ENCODE measurements around the gene PRKACB.
"Not testable (repeated sequence)": the region's sequence is repeated elsewhere in the genome, so short reads cannot be mapped to it uniquely, and the experiment has no call there.

Gene PRKACB

DNA sequence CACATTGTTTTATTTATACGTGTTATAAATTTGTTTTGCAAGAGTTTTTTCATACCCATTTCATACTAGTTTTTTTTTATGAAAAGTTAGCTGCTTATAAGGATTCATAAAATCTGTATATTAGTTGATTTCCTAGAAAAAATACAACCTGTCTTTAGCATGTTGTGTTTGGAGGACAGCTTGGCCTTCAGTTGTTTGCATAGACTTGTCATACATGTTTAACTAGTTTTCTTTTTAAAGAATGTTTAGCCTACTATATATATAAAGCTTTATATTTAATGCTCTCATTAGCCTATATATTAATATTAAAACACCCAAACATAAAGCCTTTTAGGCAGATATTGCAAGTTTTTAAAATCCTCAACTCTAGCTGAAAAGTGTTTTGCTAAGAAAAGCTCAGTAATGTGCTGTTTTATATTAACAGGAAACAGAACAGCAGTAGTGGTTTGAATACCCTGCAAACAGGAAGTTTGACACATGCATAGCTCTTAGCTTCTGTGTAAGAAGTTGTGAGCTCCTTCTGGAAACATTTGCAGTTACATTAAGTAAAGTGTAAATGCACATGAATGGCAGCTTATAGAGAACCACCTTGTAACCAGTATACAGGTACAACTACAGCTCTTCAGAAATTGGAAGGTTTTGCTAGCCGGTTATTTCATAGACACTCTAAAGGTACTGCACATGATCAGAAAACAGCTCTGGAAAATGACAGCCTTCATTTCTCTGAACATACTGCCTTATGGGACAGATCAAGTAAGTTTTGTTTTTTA lies at the start of gene PRKACB:
Gene PRKACB, plus strand, starts transcription at position 476 of the 770 bp plus-strand sequence. Its CDS starts 91 bp downstream, at position 567.
- H3K27me3 Mint-ChIP-seq: no peaks in the 10 kb centered on the region
- peak in 1 of 2 donors; percentile 23 for DNase-seq (ENCODE audit: low spot score in 2 of 2)
- ATAC-seq (ENCODE audit: low read depth): peak; percentile 89
- peak within 1 kb of the TSS; percentile 97 for H3K27ac Mint-ChIP-seq
- H3K4me1 Mint-ChIP-seq: peaks cover 13% of the 10 kb centered on the region
- H3K36me3 Mint-ChIP-seq: peaks cover under 1% of the 10 kb centered on the region
- H3K4me3 Mint-ChIP-seq: peak within 1 kb of the TSS; percentile 92
- H3K9me3 Mint-ChIP-seq: no peaks in the 10 kb centered on the region

DNA sequence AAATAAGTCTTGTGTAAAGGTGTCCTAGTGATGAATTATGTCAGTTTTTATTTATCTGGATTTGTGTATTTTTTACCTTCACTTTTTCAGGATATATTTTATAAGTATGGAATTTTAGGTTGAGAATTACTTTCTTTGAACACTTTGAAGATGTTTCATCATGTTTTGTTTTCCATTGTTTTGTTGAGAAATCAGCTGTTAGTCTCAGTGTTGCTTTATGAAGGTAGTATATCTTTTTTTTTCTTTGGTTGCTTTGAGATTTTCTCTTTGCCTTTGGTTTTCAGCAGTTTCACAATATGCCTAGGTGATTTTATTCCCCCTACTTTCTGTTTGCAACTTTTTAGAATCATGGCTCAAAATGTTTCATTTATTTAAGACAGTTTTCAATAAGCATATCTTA lies 48.8 kb upstream of the PRKACB start:
- ATAC-seq (ENCODE audit: low read depth): no peak
- Mint-ChIP-seq H3K4me1 (peaks cover 9% of the 10 kb centered on the region), H3K4me3 (no peak overlapping the region), H3K27ac (no peak overlapping the region), H3K36me3 (peaks cover 5% of the 10 kb centered on the region), H3K9me3 (no peaks in the 10 kb centered on the region), H3K27me3 (no peaks in the 10 kb centered on the region)
- DNase-seq (ENCODE audit: low spot score in 2 of 2): no peak

DNA sequence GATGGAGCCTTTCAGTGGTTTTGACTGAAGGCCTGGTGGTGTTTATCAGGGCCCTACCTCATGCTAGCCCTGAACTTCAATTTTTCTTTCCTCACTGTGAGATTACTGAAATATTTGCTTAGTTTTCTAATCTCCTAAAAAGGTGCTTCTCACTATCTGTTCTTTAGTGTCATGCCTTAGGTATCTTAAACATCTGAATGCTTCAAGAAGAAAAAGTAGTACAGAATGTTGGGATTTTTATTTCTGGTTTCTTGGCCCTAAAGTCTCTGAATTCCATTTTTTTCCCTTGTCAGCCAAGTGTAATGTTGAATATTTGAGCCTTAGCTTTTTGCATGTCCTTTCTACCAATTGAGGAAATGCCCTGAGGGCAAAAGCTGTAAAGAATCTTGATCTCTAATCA lies 47.9 kb upstream of the PRKACB start:
- H3K9me3 Mint-ChIP-seq: no peaks in the 10 kb centered on the region
- no peak for ATAC-seq (ENCODE audit: low read depth)
- H3K4me3 Mint-ChIP-seq: no peak overlapping the region
- H3K36me3 Mint-ChIP-seq: peaks cover 5% of the 10 kb centered on the region
- no peak for DNase-seq (ENCODE audit: low spot score in 2 of 2)
- peaks cover 3% of the 10 kb centered on the region for H3K4me1 Mint-ChIP-seq
- no peaks in the 10 kb centered on the region for H3K27me3 Mint-ChIP-seq
- H3K27ac Mint-ChIP-seq: no peak overlapping the region

DNA sequence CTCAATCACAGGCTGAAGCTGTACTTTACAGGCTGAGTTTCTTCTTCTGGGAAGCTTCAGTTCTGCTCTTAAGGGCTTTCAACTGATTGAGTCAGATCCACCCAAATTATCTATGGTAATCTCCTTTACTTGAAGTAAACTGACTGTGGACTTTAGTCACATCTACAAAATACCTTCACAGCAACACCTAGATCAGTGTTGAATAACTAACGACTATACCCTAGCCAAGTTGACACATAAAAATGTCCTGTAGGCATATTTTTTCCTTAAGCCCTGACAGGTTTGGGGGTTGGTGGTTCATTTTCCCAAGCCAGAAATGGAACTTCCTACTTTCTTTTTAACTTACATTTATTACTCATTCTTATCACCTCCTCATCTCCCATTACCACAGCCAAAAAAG lies 42.9 kb upstream of the PRKACB start:
- H3K9me3 Mint-ChIP-seq: no peaks in the 10 kb centered on the region
- no peaks in the 10 kb centered on the region for H3K36me3 Mint-ChIP-seq
- no peak overlapping the region for H3K4me3 Mint-ChIP-seq
- ATAC-seq (ENCODE audit: low read depth) (no peak), DNase-seq (ENCODE audit: low spot score in 2 of 2) (no peak)
- no peak overlapping the region for H3K27ac Mint-ChIP-seq
- H3K4me1 Mint-ChIP-seq: no peaks in the 10 kb centered on the region
- no peaks in the 10 kb centered on the region for H3K27me3 Mint-ChIP-seq

GRCh38 chr1:84103197-84103992 lies 40.7 kb upstream of the PRKACB start:
- no peak overlapping the region for H3K27ac Mint-ChIP-seq
- no peaks in the 10 kb centered on the region for H3K4me1 Mint-ChIP-seq
- H3K27me3 Mint-ChIP-seq: no peaks in the 10 kb centered on the region
- peaks cover 9% of the 10 kb centered on the region for H3K36me3 Mint-ChIP-seq
- no peak overlapping the region for H3K4me3 Mint-ChIP-seq
- DNase-seq (ENCODE audit: low spot score in 2 of 2) (no peak), ATAC-seq (ENCODE audit: low read depth) (no peak)
- peaks cover 7% of the 10 kb centered on the region for H3K9me3 Mint-ChIP-seq

GRCh38 chr1:84107538-84107937 lies 36.5 kb upstream of the PRKACB start:
- ATAC-seq (ENCODE audit: low read depth); DNase-seq (ENCODE audit: low spot score in 2 of 2): not testable (repeated sequence)

GRCh38 chr1:84107955-84108354 lies 36.1 kb upstream of the PRKACB start:
- peaks cover 7% of the 10 kb centered on the region for H3K9me3 Mint-ChIP-seq

More at GRCh38 chr1:84107538-84107937, 36.5 kb upstream of the PRKACB start:
- not testable (repeated sequence) for H3K4me3 Mint-ChIP-seq, H3K27ac Mint-ChIP-seq, H3K9me3 Mint-ChIP-seq, H3K36me3 Mint-ChIP-seq, H3K27me3 Mint-ChIP-seq, H3K4me1 Mint-ChIP-seq

DNA sequence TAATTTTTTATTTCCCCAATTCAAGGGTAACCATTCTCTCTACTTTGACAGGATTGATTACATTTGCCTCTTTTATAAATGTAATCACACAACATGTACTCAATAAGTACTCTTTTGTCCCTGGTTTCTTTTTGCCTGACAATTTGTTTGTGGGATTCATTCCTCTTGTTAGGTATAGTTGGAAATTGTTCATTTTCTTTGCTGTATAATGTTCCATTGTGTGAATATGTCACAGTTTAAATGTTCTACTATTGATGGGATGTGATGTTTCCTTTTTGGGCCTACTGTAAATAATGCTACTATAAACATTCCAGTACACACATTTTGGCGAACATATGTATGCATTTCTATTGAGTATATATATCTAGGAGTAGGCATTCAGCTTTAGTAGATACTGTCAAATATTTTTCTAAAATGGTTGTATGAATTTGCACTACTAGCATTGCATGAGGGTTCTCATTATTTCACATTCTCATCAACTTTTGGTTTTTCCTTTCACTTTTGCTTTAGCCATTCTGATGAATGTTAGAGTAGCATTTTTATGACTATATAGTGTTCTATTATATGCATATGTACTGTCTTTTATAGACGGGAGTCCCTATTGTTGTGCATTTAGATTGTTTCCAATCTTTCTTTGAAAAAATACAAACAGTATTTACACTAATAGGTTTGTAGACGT lies 35.0 kb upstream of the PRKACB start:
- peaks cover 9% of the 10 kb centered on the region for H3K36me3 Mint-ChIP-seq
- H3K27ac Mint-ChIP-seq: no peak overlapping the region
- DNase-seq (ENCODE audit: low spot score in 2 of 2) (no peak), ATAC-seq (ENCODE audit: low read depth) (no peak)
- H3K9me3 Mint-ChIP-seq: peaks cover 7% of the 10 kb centered on the region
- H3K27me3 Mint-ChIP-seq: no peaks in the 10 kb centered on the region
- H3K4me3 Mint-ChIP-seq: no peak overlapping the region
- peaks cover 2% of the 10 kb centered on the region for H3K4me1 Mint-ChIP-seq

More at GRCh38 chr1:84107955-84108354, 36.1 kb upstream of the PRKACB start:
- Mint-ChIP-seq H3K27ac (no peak overlapping the region), H3K27me3 (no peaks in the 10 kb centered on the region), H3K36me3 (peaks cover 9% of the 10 kb centered on the region), H3K4me1 (peaks cover 2% of the 10 kb centered on the region), H3K4me3 (no peak overlapping the region)
- no peak for DNase-seq (ENCODE audit: low spot score in 2 of 2)
- ATAC-seq (ENCODE audit: low read depth): no peak

DNA sequence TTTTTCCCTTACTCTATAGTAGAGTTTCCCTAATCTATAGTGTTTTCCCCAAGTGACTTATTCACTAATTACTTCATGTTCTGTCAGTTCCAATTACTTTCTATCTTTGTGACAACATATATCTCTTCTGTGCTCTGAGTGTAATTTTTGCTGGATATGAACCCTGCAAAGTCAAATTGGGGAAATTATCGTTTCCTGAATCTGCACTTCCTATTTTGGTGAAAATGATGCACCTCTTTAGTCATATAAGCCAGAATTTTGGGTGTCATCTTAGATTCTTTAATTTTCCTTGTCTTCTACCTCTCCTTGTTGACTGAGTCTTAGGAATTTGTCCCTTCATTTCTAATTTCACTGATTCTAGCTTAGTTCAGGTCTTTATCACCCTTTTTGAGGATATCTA lies 33.4 kb upstream of the PRKACB start:
- H3K9me3 Mint-ChIP-seq: peaks cover 7% of the 10 kb centered on the region
- no peak for DNase-seq (ENCODE audit: low spot score in 2 of 2)
- no peak overlapping the region for H3K4me3 Mint-ChIP-seq

GRCh38 chr1:84116558-84116957 lies 27.5 kb upstream of the PRKACB start:
- Mint-ChIP-seq H3K4me1 (peaks cover 5% of the 10 kb centered on the region), H3K27me3 (no peaks in the 10 kb centered on the region), H3K36me3 (no peaks in the 10 kb centered on the region), H3K27ac (no peak overlapping the region), H3K4me3 (no peak overlapping the region), H3K9me3 (no peaks in the 10 kb centered on the region)
- ATAC-seq (ENCODE audit: low read depth) (no peak), DNase-seq (ENCODE audit: low spot score in 2 of 2) (no peak)

More for the DNA sequence above, 33.4 kb upstream of the PRKACB start:
- H3K27ac Mint-ChIP-seq: no peak overlapping the region
- no peak for ATAC-seq (ENCODE audit: low read depth)
- H3K36me3 Mint-ChIP-seq: peaks cover 9% of the 10 kb centered on the region
- no peaks in the 10 kb centered on the region for H3K27me3 Mint-ChIP-seq
- peaks cover 2% of the 10 kb centered on the region for H3K4me1 Mint-ChIP-seq

- H3K4me1 Mint-ChIP-seq: peaks cover 5% of the 10 kb centered on the region
- H3K27me3 Mint-ChIP-seq: no peaks in the 10 kb centered on the region
- no peaks in the 10 kb centered on the region for H3K36me3 Mint-ChIP-seq
- no peak for DNase-seq (ENCODE audit: low spot score in 2 of 2)
- no peak overlapping the region for H3K27ac Mint-ChIP-seq
- no peaks in the 10 kb centered on the region for H3K9me3 Mint-ChIP-seq
- H3K4me3 Mint-ChIP-seq: no peak overlapping the region
- no peak for ATAC-seq (ENCODE audit: low read depth)
Measured at GRCh38 chr1:84117868-84118267, 26.2 kb upstream of the PRKACB start.

DNA sequence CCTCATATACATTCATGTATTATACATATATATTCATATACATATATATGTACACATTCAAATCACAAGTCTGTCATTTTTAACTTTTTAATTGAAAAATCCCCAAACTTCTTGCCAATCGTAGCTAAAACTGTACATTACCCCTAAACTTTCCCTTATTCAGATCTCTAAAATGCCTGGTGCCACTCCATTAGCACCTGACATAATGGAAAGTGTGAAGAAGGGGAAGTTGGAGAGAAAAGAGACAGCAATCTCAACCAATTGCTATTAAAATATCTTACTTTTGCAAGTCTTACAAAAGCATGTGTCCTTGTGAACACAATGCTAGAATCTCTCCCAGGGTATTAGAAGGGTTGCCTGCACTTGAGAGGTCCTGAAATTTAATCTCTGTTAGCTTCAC lies 22.7 kb upstream of the PRKACB start:
- Mint-ChIP-seq H3K36me3 (no peaks in the 10 kb centered on the region), H3K4me3 (no peak overlapping the region), H3K27me3 (no peaks in the 10 kb centered on the region), H3K4me1 (peaks cover 5% of the 10 kb centered on the region), H3K9me3 (no peaks in the 10 kb centered on the region), H3K27ac (no peak overlapping the region)
- DNase-seq (ENCODE audit: low spot score in 2 of 2) (no peak), ATAC-seq (ENCODE audit: low read depth) (no peak)

DNA sequence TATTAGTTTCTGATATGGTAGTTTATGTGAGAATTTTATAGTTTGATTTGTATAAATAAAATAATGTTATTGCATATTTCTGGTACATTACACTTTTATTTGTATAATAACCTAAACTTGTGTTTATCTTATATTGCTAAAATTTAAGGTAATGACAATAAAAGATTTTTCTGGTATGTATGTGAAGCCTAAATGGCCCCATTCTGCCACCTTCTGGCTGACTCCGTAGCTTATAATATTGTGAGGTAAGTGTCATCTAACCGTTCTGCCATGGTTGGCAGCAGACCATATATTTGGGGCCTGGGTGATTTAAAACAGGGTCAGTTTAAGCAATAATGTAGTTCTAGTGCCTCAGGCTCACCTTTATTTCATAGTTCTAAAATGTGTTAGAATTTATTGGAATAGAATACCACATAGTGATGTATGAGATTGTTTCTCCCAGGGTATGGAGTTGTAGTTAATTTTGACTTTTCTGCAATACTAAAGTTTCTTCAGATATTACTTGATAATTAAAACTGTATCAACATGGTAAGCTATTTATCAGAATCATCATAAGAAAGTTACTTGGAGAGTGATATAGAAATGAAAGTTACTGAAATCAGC lies 21.2 kb upstream of the PRKACB start:
- Mint-ChIP-seq H3K27ac (no peak overlapping the region), H3K4me3 (no peak overlapping the region), H3K9me3 (no peaks in the 10 kb centered on the region), H3K4me1 (peaks cover 2% of the 10 kb centered on the region), H3K36me3 (peaks cover 2% of the 10 kb centered on the region), H3K27me3 (peaks cover 1% of the 10 kb centered on the region)
- peak; percentile 64 for ATAC-seq (ENCODE audit: low read depth)
- DNase-seq (ENCODE audit: low spot score in 2 of 2): peak; percentile 21 to 26

DNA sequence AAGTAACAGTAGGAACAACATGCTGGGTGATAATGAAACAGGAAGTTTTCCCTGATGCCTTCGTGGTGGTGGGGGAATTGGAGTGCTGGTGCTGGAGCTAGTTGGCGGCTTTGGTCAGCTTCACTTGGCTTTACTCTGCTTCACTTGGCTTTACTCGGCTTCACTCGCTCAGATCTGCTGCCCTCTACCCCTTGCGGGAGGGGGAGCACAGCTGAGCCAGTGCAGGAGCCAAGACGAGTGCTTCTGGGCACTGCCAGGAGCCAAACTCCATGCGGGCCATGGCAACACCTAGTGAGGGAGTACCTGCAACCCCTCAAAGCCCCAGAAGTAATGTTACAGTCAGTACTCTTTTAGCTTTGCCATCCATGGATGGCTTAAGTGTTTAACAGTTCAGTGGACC lies 10.6 kb upstream of the PRKACB start:
- Mint-ChIP-seq H3K4me1 (peaks cover 2% of the 10 kb centered on the region), H3K27ac (no peak overlapping the region), H3K27me3 (no peaks in the 10 kb centered on the region), H3K9me3 (no peaks in the 10 kb centered on the region), H3K4me3 (no peak overlapping the region), H3K36me3 (peaks cover 2% of the 10 kb centered on the region)
- DNase-seq (ENCODE audit: low spot score in 2 of 2) (no peak), ATAC-seq (ENCODE audit: low read depth) (no peak)
